ENCODE measurements around the gene MUC5AC. TPM values are rescaled to one million over a fixed set of nuclear protein-coding genes. Genes with fewer than 3 reads are reported as not detected.

The MUC5AC gene
- total RNA-seq, 1 donor from 2014 or later, result not detected

DNA sequence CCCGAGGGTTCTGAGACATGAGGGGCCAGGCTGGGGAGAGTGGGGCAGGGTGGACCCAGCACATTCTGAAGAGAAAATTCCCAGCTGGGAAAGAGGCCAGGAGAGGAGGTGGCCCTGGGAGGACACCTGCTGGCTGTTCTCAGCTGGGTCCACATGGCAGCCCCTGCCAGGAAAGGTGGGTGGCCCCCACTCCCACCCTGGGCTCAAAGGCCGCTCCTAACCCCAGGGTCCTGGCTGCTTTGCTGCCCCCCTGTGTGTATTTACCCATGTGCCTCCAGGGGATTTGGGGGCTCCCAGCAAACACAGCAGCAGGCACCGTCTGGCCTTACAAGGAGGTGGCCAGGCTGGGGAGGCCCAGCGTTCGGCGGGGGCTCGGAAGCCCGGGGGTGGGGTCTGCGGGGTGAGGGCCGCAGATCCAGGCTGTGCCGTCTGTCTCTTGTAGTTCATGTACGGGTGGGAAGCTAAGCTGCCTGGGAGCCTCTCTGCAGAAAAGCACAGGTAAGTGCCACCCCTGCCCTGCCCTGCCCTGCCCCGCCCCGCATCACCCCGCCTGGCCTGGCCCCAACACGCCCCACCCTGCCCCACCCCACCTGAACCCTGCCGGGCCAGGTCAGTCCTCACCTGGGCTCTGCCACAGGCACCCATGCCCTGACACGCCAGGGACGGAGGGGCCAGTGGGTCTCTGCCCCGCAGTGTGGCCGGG lies 75.7 kb downstream of the MUC5AC start:
- Mint-ChIP-seq H3K4me1 (ENCODE audit: unreplicated experiment) (no peaks in the 10 kb centered on the region), H3K27ac (ENCODE audit: unreplicated experiment) (no peak overlapping the region), H3K36me3 (ENCODE audit: low read depth, unreplicated experiment) (no peaks in the 10 kb centered on the region), H3K27me3 (ENCODE audit: unreplicated experiment) (peaks cover 8% of the 10 kb centered on the region), H3K4me3 (ENCODE audit: unreplicated experiment) (no peak overlapping the region), H3K9me3 (ENCODE audit: unreplicated experiment) (no peaks in the 10 kb centered on the region)
- no peak for TF ChIP-seq CTCF (IDR thresholded peaks at IDR 0.05; ENCODE audit: unreplicated experiment)
- peak; percentile 2 for DNase-seq (ENCODE audit: low spot score)

DNA sequence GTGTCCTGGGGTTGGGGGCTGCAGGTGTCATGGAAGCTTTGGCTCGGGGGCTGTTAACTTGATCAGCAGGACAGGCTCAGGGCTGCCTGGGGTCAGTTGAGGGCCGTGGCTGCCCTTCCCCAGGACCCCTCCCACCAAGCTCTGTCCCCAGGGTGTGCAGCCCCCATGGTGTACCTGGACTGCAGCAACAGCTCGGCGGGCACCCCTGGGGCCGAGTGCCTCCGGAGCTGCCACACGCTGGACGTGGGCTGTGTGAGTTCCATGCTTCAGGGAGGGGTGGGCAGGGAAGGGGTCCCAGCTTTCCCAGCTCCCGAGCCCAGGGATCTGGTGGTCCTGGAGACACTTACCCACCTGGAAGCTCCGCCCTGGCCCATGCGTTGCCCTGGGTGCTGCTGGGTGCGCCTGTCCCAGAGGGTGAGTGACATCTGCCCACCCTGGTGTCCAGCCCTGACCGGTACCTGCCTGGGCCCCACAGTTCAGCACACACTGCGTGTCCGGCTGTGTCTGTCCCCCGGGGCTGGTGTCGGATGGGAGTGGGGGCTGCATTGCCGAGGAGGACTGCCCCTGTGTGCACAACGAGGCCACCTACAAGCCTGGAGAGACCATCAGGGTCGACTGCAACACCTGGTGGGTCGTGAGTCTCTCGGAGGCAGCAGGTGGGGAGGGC lies 76.4 kb downstream of the MUC5AC start:
- Mint-ChIP-seq H3K9me3 (ENCODE audit: unreplicated experiment) (no peaks in the 10 kb centered on the region), H3K27me3 (ENCODE audit: unreplicated experiment) (peaks cover 8% of the 10 kb centered on the region), H3K36me3 (ENCODE audit: low read depth, unreplicated experiment) (no peaks in the 10 kb centered on the region), H3K4me1 (ENCODE audit: unreplicated experiment) (no peaks in the 10 kb centered on the region), H3K4me3 (ENCODE audit: unreplicated experiment) (no peak overlapping the region), H3K27ac (ENCODE audit: unreplicated experiment) (no peak overlapping the region)
- TF ChIP-seq CTCF (IDR thresholded peaks at IDR 0.05; ENCODE audit: unreplicated experiment), result no peak
- DNase-seq (ENCODE audit: low spot score), result peak; percentile 5

GRCh38 chr11:1234771-1235305 lies 77.1 kb downstream of the MUC5AC start:
- peak; percentile 3 for DNase-seq (ENCODE audit: low spot score)
- H3K4me1 Mint-ChIP-seq (ENCODE audit: unreplicated experiment), result no peaks in the 10 kb centered on the region
- no peaks in the 10 kb centered on the region for H3K9me3 Mint-ChIP-seq (ENCODE audit: unreplicated experiment)
- no peaks in the 10 kb centered on the region for H3K36me3 Mint-ChIP-seq (ENCODE audit: low read depth, unreplicated experiment)
- TF ChIP-seq CTCF (IDR thresholded peaks at IDR 0.05; ENCODE audit: unreplicated experiment), result no peak
- peaks cover 6% of the 10 kb centered on the region for H3K27me3 Mint-ChIP-seq (ENCODE audit: unreplicated experiment)
- H3K27ac Mint-ChIP-seq (ENCODE audit: unreplicated experiment), result no peak overlapping the region
- H3K4me3 Mint-ChIP-seq (ENCODE audit: unreplicated experiment), result no peak overlapping the region

GRCh38 chr11:1235306-1235900 lies 77.7 kb downstream of the MUC5AC start:
- no peaks in the 10 kb centered on the region for H3K36me3 Mint-ChIP-seq (ENCODE audit: low read depth, unreplicated experiment)
- TF ChIP-seq CTCF (IDR thresholded peaks at IDR 0.05; ENCODE audit: unreplicated experiment), result no peak
- no peak overlapping the region for H3K27ac Mint-ChIP-seq (ENCODE audit: unreplicated experiment)
- no peaks in the 10 kb centered on the region for H3K9me3 Mint-ChIP-seq (ENCODE audit: unreplicated experiment)
- peaks cover 6% of the 10 kb centered on the region for H3K27me3 Mint-ChIP-seq (ENCODE audit: unreplicated experiment)
- no peak for DNase-seq (ENCODE audit: low spot score)
- no peaks in the 10 kb centered on the region for H3K4me1 Mint-ChIP-seq (ENCODE audit: unreplicated experiment)
- no peak overlapping the region for H3K4me3 Mint-ChIP-seq (ENCODE audit: unreplicated experiment)
